Measurements from ENCODE around the gene FOXP1. TPM values are rescaled to one million over a fixed set of nuclear protein-coding genes. Genes with fewer than 3 reads are reported as not detected.

Gene FOXP1
- polyA plus RNA-seq, 6 donors from 2014 or later: 441 to 620 (median 523) TPM

DNA sequence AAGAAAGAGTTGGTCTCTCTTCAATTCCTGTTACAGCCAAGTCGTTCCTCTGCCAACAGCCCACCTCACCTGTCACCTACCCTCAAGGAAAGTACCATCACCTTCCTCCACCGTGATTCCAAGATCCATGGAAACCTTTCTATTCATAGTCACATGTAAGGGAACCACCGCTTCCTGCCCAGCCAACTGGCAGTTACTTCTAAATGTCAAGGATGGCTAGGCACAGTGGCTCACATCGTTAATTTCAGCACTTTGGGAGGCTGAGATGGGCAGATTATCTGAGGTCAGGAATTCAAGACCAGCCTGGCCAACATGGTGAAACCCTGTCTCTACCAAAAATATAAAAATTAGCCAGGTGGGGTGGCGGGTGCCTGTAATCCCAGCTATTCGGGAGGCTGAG is 82.8 kb downstream of the FOXP1 start:
- no peak for DNase-seq
- peak overlapping the region in 4 of 8 donors; percentile 0 to 48 (median 28) for H3K4me3 Mint-ChIP-seq
- peaks cover 63 to 94% (median 93%) of the 10 kb centered on the region in 3 donors for H3K4me1 Mint-ChIP-seq

DNA sequence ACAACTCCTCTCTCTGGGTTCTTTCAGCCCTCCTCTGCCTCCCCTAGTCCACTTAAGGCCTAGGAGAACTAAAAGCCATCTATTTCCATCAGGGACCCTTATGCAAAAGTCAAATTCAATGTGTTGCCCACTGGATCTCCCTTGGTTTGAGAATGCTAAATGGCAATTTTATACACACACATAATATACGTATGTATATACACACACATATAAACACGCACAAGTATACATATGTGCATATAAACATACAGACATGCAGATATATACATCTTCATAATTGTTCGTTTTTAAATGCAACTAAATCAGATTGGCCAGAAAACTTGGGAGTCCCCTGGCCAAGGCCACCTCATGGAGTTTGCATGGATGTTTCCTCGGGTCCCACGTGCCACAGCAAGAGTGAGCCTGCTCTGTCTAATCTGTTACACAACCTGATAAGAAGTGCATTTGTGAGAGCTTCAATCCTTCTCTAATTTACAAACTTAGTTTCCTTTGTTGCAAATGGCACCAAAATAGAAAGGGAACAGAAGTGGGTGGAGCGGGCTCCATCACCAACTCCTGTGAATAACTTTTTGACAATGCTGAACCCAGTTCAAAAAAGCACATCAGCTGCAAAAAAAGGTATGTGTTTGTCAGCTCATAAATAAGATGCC is 84.2 kb downstream of the FOXP1 start:
- DNase-seq (no peak), ATAC-seq (ENCODE audit: low read depth in 2 of 2) (no peak)
- peaks cover 60 to 97% (median 95%) of the 10 kb centered on the region in 3 donors for H3K4me1 Mint-ChIP-seq
- peak overlapping the region in 1 of 8 donors; percentile 13 for H3K4me3 Mint-ChIP-seq
- H3K27ac Mint-ChIP-seq: peak overlapping the region in 5 of 6 donors; percentile 11 to 91 (median 46)
- H3K27me3 Mint-ChIP-seq: no peaks in the 10 kb centered on the region
- no peaks in the 10 kb centered on the region for H3K9me3 Mint-ChIP-seq
- peaks cover 7 to 18% of the 10 kb centered on the region in 2 donors for H3K36me3 Mint-ChIP-seq

More for the DNA sequence above, 82.8 kb downstream of the FOXP1 start:
- peak overlapping the region; percentile 46 to 70 (median 64) for H3K27ac Mint-ChIP-seq
- no peaks in the 10 kb centered on the region for H3K9me3 Mint-ChIP-seq
- no peak for ATAC-seq (ENCODE audit: low read depth in 2 of 2)
- peaks cover 7 to 20% of the 10 kb centered on the region in 2 donors for H3K36me3 Mint-ChIP-seq
- no peaks in the 10 kb centered on the region for H3K27me3 Mint-ChIP-seq

DNA sequence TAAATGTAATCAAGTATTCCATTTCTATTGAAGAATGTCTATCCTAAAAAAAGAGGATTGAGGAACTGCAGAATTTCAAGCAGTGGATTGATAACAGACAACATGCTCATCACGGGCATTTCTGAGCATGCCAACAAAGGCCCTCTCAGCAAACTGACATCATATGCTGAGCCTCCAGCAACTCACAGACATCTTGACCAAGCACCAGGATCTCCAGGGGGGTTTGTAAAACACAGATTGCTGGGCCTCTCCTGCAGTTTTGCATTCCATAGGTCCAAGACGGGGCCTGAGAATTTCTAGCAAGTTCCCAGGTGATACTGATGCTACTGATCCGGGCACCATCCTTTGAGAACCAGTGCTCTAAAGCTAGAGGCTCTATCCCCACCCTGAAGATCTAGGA is 85.0 kb downstream of the FOXP1 start:
- DNase-seq: no peak
- no peaks in the 10 kb centered on the region for H3K27me3 Mint-ChIP-seq
- no peak for ATAC-seq (ENCODE audit: low read depth in 2 of 2)
- peaks cover 52 to 93% (median 90%) of the 10 kb centered on the region in 3 donors for H3K4me1 Mint-ChIP-seq
- peak overlapping the region in 5 of 6 donors; percentile 61 to 92 (median 88) for H3K27ac Mint-ChIP-seq
- peaks cover 7 to 15% of the 10 kb centered on the region in 2 donors for H3K36me3 Mint-ChIP-seq
- peak overlapping the region in 2 of 8 donors; percentile 22 to 47 for H3K4me3 Mint-ChIP-seq
- H3K9me3 Mint-ChIP-seq: no peaks in the 10 kb centered on the region

DNA sequence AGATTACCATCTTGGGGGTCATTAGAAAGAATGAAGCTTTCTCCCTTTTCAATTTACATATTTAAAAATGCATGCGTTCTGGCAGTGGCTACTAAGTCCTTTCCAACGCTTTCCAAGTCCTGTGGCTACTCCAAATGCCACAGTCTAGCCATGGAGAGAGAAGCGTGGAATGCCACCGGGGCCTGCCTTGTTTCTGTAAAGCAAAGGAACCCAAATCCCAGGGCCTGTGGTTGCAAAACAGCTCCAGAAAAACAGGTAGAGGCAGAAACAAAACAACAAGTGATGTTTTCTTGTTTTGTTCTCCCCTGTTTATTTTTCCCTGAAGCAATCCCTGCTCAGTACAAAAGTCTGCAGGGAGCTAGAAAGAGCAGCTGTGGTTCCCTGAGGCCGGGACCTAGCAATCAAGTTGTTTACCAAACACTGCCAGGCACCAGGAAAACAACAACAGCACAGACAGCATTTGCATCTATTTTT is 85.5 kb downstream of the FOXP1 start:
- H3K36me3 Mint-ChIP-seq: peaks cover 7 to 15% of the 10 kb centered on the region in 2 donors
- DNase-seq: no peak
- no peak for ATAC-seq (ENCODE audit: low read depth in 2 of 2)
- H3K4me3 Mint-ChIP-seq: peak overlapping the region in 1 of 8 donors; percentile 38
- H3K27me3 Mint-ChIP-seq: no peaks in the 10 kb centered on the region
- peaks cover 46 to 93% (median 90%) of the 10 kb centered on the region in 3 donors for H3K4me1 Mint-ChIP-seq
- H3K27ac Mint-ChIP-seq: peak overlapping the region in 4 of 6 donors; percentile 83 to 94 (median 90)
- no peaks in the 10 kb centered on the region for H3K9me3 Mint-ChIP-seq

DNA sequence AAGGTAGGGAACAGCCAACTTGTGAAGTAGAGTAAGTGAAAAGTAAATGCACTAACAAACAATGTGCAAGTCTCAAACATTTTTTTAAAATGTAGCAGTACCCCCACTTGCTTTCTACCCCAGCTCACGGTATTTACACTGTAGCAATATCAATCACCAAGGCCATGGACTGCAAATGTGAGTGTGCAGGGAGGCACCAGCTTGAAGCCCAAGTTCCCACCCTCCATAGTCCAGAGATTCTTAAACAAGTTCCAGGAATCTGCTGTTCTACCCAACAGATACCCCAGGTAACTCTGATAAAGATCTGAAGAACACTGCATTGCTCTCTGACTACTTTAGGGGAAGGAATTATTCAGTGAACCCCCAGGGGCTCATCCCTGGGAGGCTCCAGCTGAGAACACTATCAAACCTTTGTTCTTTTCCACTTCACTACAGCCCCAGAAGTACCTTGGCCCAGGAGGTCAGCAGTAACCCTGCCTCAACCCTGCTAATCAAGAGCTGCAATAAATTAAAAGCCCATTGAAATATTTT is 86.1 kb downstream of the FOXP1 start:
- peak overlapping the region in 5 of 6 donors; percentile 54 to 94 (median 88) for H3K27ac Mint-ChIP-seq
- peaks cover 45 to 92% (median 90%) of the 10 kb centered on the region in 3 donors for H3K4me1 Mint-ChIP-seq
- ATAC-seq (ENCODE audit: low read depth in 2 of 2) (no peak), DNase-seq (no peak)
- H3K9me3 Mint-ChIP-seq: peaks cover 0 to 2% (median 0%) of the 10 kb centered on the region in 7 donors
- H3K4me3 Mint-ChIP-seq: peak overlapping the region in 1 of 8 donors; percentile 22
- H3K36me3 Mint-ChIP-seq: peaks cover 10 to 21% of the 10 kb centered on the region in 2 donors
- H3K27me3 Mint-ChIP-seq: no peaks in the 10 kb centered on the region

DNA sequence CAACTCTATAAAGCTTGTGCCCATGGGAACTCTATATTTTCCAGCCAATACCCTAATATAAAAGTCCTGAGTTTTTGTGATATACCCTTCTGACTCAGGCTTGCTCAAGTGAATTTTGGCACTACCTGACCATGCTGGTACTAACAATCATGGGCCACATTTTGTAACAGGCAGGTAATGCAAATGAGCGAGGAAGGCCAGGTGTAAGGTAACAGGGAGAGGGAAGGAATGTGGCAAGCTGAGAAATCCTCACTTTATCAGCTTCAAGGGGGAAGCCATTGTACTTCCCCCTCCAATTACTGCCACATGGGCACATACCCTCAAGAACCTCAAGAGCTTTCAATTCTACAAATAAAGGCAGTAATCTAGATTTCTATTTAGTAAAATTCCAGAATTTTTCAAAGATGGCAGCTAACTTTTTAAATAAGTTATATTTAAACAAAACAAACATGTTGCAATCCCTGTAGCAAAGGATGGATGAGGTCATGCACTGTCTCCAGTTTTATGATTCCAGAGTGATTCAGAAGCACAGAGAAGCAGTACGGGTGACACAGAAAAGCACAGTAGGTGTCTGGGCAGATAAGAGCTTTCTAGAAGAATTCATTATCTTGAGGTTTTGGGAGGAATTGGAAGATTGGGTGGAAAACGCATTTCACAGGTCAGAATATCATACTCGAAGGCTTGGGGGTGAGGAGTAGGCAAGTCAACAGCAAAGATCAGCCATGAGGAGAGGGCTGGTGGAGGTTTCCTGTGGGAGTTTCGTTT is 87.6 kb downstream of the FOXP1 start:
- H3K4me3 Mint-ChIP-seq: peak overlapping the region in 4 of 8 donors; percentile 2 to 63 (median 30)
- H3K36me3 Mint-ChIP-seq: peaks cover 23 to 27% of the 10 kb centered on the region in 2 donors
- peaks cover 0 to 6% (median 0%) of the 10 kb centered on the region in 7 donors for H3K9me3 Mint-ChIP-seq
- peaks cover 46 to 88% (median 85%) of the 10 kb centered on the region in 3 donors for H3K4me1 Mint-ChIP-seq
- peak overlapping the region; percentile 87 to 97 (median 94) for H3K27ac Mint-ChIP-seq
- H3K27me3 Mint-ChIP-seq: no peaks in the 10 kb centered on the region
- ATAC-seq (ENCODE audit: low read depth in 2 of 2): no peak
- no peak for DNase-seq

DNA sequence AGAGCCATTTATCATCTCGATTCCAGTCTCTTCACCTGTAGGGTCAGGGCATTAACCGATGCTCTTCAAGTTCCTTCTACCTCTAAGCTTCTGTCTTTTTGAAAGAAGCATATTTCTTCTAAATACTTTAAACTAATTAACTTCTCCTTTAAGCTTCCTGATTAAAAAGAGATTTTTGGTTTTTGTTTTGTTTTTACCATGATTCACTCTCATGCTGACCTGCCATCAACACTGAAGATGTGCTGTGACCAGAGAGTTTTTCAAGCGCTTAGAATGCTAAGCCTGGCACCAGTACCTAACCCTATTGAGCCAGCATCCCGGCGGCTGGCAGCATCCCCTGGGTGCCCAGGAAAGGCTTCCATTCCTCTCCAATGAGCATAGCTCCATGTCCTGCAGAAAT is 89.3 kb downstream of the FOXP1 start:
- Mint-ChIP-seq H3K4me3 (peak overlapping the region in 7 of 8 donors; percentile 15 to 77 (median 43)), H3K27ac (peak overlapping the region; percentile 74 to 97 (median 94)), H3K36me3 (peaks cover 23 to 32% of the 10 kb centered on the region in 2 donors), H3K27me3 (no peaks in the 10 kb centered on the region), H3K4me1 (peaks cover 42 to 80% (median 79%) of the 10 kb centered on the region in 3 donors), H3K9me3 (peaks cover 0 to 6% (median 0%) of the 10 kb centered on the region in 7 donors)
- ATAC-seq (ENCODE audit: low read depth in 2 of 2) (peak; percentile 47 to 51), DNase-seq (peak; percentile 29)

DNA sequence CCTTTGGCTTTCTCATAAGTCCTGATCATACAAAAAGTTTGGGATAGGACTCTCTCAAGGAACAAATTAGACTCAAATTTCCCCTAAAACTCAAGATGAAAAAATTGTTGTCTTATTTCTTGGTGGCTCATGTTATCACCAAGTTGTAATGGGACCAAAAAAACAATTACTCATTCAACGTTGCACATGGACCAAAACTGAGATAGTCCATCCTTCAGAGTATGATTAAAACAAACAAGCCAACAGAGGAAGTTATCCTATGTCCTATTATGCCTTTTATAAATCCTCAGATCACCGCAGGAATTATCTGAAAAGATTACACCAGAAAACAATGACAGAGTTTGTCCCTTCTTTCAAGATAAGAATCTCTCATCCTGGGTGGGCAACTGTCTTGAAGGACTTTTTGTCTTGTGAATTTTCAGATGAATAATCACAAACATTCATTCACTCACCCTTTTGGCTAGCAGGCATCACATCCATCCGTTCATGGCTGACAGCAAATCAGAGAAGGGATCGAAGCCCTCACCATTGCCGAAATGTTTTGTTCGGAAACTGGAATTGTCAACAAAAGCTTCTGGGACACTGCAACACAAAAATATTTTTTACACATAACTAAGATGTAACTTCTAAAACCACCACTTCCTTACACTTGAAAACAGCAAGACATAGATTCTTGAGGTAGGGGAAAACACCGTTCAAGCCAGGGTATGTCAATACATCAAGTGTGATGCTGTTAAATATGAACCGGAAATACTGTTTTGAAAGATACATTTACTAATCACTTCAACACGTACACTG is 90.4 kb downstream of the FOXP1 start:
- peaks cover 23 to 29% of the 10 kb centered on the region in 2 donors for H3K36me3 Mint-ChIP-seq
- H3K4me1 Mint-ChIP-seq: peaks cover 37 to 79% (median 69%) of the 10 kb centered on the region in 3 donors
- no peaks in the 10 kb centered on the region for H3K27me3 Mint-ChIP-seq

DNA sequence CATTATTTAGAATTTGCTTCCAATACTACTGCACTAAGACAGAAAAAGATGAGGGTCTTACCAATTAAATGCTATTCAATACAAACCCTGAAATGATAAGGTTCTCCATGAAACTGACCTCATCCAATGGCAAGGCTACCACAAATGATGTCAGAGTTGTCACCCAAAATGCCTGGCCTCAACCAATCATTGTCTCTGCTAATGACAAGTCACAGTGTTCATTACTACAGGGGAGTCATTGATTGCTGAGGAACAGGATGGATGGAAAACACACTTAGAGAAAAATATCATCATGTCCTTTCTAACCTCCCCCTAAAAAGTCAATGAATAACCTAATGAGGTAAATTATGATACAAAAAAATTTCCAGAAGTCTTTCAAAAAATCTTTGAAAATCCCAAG is 91.0 kb downstream of the FOXP1 start:
- Mint-ChIP-seq H3K36me3 (peaks cover 23 to 29% of the 10 kb centered on the region in 2 donors), H3K4me1 (peaks cover 34 to 80% (median 65%) of the 10 kb centered on the region in 3 donors), H3K9me3 (peaks cover 0 to 6% (median 0%) of the 10 kb centered on the region in 7 donors), H3K27me3 (no peaks in the 10 kb centered on the region), H3K4me3 (peak overlapping the region in 2 of 8 donors; percentile 49 to 79), H3K27ac (peak overlapping the region; percentile 72 to 96 (median 83))
- DNase-seq (no peak), ATAC-seq (ENCODE audit: low read depth in 2 of 2) (no peak)

More for the DNA sequence above, 90.4 kb downstream of the FOXP1 start:
- Mint-ChIP-seq H3K9me3 (peaks cover 0 to 6% (median 0%) of the 10 kb centered on the region in 7 donors), H3K27ac (peak overlapping the region; percentile 73 to 97 (median 92)), H3K4me3 (peak overlapping the region in 5 of 8 donors; percentile 12 to 79 (median 36))
- DNase-seq (peak; percentile 39), ATAC-seq (ENCODE audit: low read depth in 2 of 2) (peak; percentile 86 to 88)

DNA sequence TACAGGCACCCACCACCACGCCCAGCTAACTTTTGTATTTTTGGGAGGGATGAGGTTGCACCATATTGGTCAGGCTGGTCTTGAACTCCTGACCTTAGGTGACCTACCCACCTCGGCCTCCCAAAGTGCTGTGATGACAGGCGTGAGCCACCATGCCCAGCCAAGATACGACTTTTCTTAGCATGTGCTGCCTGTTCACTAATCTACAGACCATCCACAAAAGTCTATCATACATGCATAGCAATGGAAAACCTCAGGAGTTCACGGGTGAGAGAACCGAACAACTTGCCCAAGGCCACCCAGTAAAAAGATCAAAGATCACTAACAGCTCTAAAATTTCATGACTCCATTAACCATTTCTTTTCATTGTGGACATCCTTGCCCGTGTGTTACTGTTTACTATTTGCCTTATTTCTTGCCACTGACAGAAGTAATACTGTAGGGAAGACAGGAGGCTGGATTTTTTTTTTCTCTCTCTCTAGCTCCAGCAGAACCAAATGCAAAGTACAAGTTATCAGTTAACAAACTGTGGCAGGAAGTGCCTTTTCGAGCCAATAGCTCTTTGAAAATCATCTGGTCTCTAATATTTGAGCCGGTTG is 92.3 kb downstream of the FOXP1 start:
- H3K4me3 Mint-ChIP-seq: peak overlapping the region in 1 of 8 donors; percentile 37
- ATAC-seq (ENCODE audit: low read depth in 2 of 2) (no peak), DNase-seq (no peak)
- H3K27me3 Mint-ChIP-seq: no peaks in the 10 kb centered on the region
- H3K9me3 Mint-ChIP-seq: peaks cover 0 to 6% (median 0%) of the 10 kb centered on the region in 7 donors
- peak overlapping the region in 5 of 6 donors; percentile 20 to 85 (median 60) for H3K27ac Mint-ChIP-seq
- peaks cover 38 to 79% (median 63%) of the 10 kb centered on the region in 3 donors for H3K4me1 Mint-ChIP-seq
- H3K36me3 Mint-ChIP-seq: peaks cover 21 to 28% of the 10 kb centered on the region in 2 donors

DNA sequence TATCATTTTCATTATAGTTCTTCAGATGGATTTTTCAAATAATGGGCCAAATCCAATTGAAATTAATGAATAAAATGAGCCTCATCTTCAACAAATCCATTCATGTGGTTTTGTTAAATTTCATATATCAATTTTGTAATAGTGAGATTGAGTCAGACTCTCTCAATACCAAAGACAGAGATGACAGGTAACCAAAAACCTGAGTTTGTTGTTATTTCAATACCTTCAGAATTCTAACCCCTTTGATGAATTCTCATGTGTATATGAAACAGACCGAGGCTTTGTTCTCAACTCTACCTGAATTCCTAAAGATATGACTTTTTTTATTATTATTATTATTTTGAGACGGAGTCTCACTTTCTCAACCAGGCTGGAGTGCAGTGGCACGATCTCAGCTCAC is 92.8 kb downstream of the FOXP1 start:
- Mint-ChIP-seq H3K27me3 (no peaks in the 10 kb centered on the region), H3K4me3 (no peak overlapping the region), H3K4me1 (peaks cover 37 to 78% (median 61%) of the 10 kb centered on the region in 3 donors), H3K27ac (no peak overlapping the region), H3K9me3 (peaks cover 0 to 6% (median 0%) of the 10 kb centered on the region in 7 donors), H3K36me3 (peaks cover 16 to 28% of the 10 kb centered on the region in 2 donors)
- no peak for ATAC-seq (ENCODE audit: low read depth in 2 of 2)
- no peak for DNase-seq

DNA sequence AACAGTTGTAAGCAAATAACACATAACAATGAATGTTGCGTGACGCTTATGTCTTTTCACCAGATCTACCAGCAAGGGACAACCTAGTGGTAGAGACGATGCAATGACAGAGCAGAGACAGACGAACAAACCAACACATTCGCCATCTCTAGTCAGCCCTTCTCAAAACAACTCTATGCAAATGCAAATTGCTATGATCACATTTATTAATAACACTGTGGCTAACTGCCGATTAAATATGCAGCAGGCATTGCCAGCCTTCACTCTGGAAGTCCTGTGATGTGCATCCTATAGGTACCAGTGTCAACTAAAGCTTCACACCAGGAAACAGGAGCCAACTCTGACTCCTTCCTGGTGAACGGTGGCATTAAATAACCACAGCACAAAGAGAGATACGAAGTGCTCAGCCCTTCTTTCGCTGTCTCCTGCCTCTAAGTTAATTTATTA is 94.2 kb downstream of the FOXP1 start:
- DNase-seq: no peak
- Mint-ChIP-seq H3K27me3 (no peaks in the 10 kb centered on the region), H3K9me3 (peaks cover 0 to 6% (median 0%) of the 10 kb centered on the region in 7 donors), H3K4me3 (peak overlapping the region in 1 of 8 donors; percentile 9), H3K36me3 (peaks cover 16 to 31% of the 10 kb centered on the region in 2 donors), H3K27ac (peak overlapping the region in 2 of 6 donors; percentile 39 to 81), H3K4me1 (peaks cover 31 to 77% (median 61%) of the 10 kb centered on the region in 3 donors)
- no peak for ATAC-seq (ENCODE audit: low read depth in 2 of 2)

Data from naive B cell (primary cell).